Tibial nerve (tissue), 4 donors: ENCODE measurements around the gene ADAMTS12.

Source experiments
- CTCF ChIP-seq, 5 experiments: fragments of 200-600 bp in 3 of 5; fragments of 450-650 bp in 2 of 5; sonication (generic) in 3 of 5; IDR thresholded peaks; one replicate each; pipeline ENCODE4 v1.5.1; 2016 to 2019; ENCODE audit warnings: antibody characterized with exemption in 5 of 5, mild to moderate bottlenecking in 3 of 5, moderate library complexity in 2 of 5
- EP300 ChIP-seq, 2 donors: sonication (generic); formaldehyde crosslinking; IDR thresholded peaks; one replicate each; pipeline ENCODE4 v1.6.1; 2017; ENCODE audit warnings: antibody characterized with exemption in 2 of 2, mild to moderate bottlenecking in 1 of 2
- POLR2A ChIP-seq, 2 donors: fragments of 450-650 bp; IDR thresholded peaks; one replicate each; pipeline ENCODE4 v1.6.1; 2017; ENCODE audit warnings: antibody characterized with exemption in 2 of 2, mild to moderate bottlenecking in 2 of 2, moderate library complexity in 2 of 2

- no peak for TF ChIP-seq CTCF (IDR thresholded peaks at IDR 0.05)
- no peak for TF ChIP-seq EP300 (IDR thresholded peaks at IDR 0.05)
- TF ChIP-seq POLR2A (IDR thresholded peaks at IDR 0.05): no peak
Measured at GRCh38 chr5:33800241-33800950, 91.4 kb downstream of the ADAMTS12 start.
